Measurements from ENCODE around the gene LRMDA.

Gene LRMDA

DNA sequence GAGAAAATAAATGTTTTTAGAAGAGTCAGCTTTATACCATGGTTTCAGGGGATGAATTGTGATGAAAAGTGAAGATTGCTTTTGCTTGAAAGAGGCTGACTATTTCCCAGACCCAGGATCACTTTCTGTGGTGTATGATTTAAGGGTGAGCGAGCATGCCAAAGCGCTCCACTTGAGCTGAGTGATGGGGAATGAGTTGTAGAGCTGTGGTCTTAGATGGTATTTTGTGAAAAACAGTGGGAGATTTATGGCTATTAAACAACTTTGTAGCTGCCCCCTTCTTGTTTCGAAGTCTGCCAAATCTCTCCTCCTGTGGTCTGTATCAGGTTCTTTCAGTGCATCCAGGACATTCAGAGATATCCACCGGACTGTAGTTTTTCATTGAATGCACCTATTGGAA lies 888.2 kb downstream of the LRMDA start:
- H3K36me3 ChIP-seq (ENCODE audit: insufficient read depth), result no peaks in the 10 kb centered on the region
- no peaks in the 10 kb centered on the region for H4K20me1 ChIP-seq (ENCODE audit: insufficient read depth)
- H3K27me3 ChIP-seq (ENCODE audit: insufficient read depth, low read depth), result no peaks in the 10 kb centered on the region
- H3K9ac ChIP-seq, result no peak overlapping the region
- H2AFZ ChIP-seq (ENCODE audit: low read depth), result no peak overlapping the region
- TF ChIP-seq, protein P1, sequence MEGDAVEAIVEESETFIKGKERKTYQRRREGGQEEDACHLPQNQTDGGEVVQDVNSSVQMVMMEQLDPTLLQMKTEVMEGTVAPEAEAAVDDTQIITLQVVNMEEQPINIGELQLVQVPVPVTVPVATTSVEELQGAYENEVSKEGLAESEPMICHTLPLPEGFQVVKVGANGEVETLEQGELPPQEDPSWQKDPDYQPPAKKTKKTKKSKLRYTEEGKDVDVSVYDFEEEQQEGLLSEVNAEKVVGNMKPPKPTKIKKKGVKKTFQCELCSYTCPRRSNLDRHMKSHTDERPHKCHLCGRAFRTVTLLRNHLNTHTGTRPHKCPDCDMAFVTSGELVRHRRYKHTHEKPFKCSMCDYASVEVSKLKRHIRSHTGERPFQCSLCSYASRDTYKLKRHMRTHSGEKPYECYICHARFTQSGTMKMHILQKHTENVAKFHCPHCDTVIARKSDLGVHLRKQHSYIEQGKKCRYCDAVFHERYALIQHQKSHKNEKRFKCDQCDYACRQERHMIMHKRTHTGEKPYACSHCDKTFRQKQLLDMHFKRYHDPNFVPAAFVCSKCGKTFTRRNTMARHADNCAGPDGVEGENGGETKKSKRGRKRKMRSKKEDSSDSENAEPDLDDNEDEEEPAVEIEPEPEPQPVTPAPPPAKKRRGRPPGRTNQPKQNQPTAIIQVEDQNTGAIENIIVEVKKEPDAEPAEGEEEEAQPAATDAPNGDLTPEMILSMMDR (conservative IDR thresholded peaks at IDR 0.05; ENCODE audit: low read depth, low read length), result no peak
- no peaks in the 10 kb centered on the region for H3K79me2 ChIP-seq (ENCODE audit: insufficient read depth, low read depth)
- H3K27ac ChIP-seq, result no peak overlapping the region
- no peaks in the 10 kb centered on the region for H3K4me1 ChIP-seq (ENCODE audit: low read depth, poor library complexity, severe bottlenecking)
- no peak overlapping the region for H3K4me3 ChIP-seq (IDR thresholded peaks at IDR 0.05; ENCODE audit: insufficient read depth, low read depth, low read length)
- no peak overlapping the region for H3K4me2 ChIP-seq

DNA sequence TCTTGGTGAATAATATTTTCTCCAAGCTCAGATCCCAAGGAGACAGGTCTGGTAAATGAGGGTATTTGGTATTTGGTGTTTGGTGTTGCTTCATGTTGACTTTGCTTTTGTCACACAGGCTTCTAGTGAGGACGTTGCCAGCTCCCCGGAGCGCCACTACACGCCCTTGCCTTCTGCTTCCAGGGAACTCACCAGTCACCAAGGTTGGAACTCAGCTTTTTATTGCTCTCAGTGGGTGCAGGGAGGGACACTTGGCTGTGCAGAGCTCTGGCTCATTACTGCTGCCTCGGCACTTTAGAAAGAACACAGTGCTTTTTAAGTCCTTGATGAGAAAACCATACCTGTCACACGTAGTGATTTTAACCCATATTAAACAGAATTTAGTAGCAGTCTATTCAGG lies 892.9 kb downstream of the LRMDA start:
- H3K4me1 ChIP-seq (ENCODE audit: low read depth, poor library complexity, severe bottlenecking), result no peaks in the 10 kb centered on the region
- no peak overlapping the region for H3K27ac ChIP-seq
- no peaks in the 10 kb centered on the region for H3K27me3 ChIP-seq (ENCODE audit: insufficient read depth, low read depth)
- TF ChIP-seq, protein P1 (conservative IDR thresholded peaks at IDR 0.05; ENCODE audit: low read depth, low read length), result no peak
- no peak overlapping the region for H3K4me2 ChIP-seq
- no peaks in the 10 kb centered on the region for H3K79me2 ChIP-seq (ENCODE audit: insufficient read depth, low read depth)
- no peak overlapping the region for H3K4me3 ChIP-seq (IDR thresholded peaks at IDR 0.05; ENCODE audit: insufficient read depth, low read depth, low read length)
- H4K20me1 ChIP-seq (ENCODE audit: insufficient read depth), result no peaks in the 10 kb centered on the region
- H3K36me3 ChIP-seq (ENCODE audit: insufficient read depth), result no peaks in the 10 kb centered on the region
- no peak overlapping the region for H3K9ac ChIP-seq
- no peak overlapping the region for H2AFZ ChIP-seq (ENCODE audit: low read depth)

DNA sequence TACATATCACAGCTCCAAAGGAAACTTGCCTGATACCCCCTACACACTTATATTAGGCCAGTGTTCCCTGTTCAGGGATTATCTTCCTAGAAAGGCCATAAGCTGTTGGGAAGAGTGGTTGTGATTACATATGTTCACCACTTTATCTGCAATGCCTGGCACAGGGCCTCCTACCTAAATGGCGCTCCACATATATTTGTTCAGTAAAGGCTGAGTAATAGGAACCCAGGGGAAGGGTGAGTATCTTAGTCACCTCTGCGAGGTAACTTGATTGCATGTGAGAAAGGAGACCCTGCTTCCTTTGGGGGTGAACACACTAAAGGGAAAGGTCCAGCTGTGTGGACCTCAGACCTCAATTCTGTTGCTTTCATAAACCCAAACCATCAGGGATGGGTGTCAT lies 896.0 kb downstream of the LRMDA start:
- H3K36me3 ChIP-seq (ENCODE audit: insufficient read depth), result no peaks in the 10 kb centered on the region
- H3K79me2 ChIP-seq (ENCODE audit: insufficient read depth, low read depth), result no peaks in the 10 kb centered on the region
- no peak overlapping the region for H3K4me3 ChIP-seq (IDR thresholded peaks at IDR 0.05; ENCODE audit: insufficient read depth, low read depth, low read length)
- TF ChIP-seq, protein P1 (conservative IDR thresholded peaks at IDR 0.05; ENCODE audit: low read depth, low read length), result no peak
- no peak overlapping the region for H3K9ac ChIP-seq
- H3K4me1 ChIP-seq (ENCODE audit: low read depth, poor library complexity, severe bottlenecking), result no peaks in the 10 kb centered on the region
- no peak overlapping the region for H2AFZ ChIP-seq (ENCODE audit: low read depth)
- H3K27me3 ChIP-seq (ENCODE audit: insufficient read depth, low read depth), result no peaks in the 10 kb centered on the region
- H4K20me1 ChIP-seq (ENCODE audit: insufficient read depth), result no peaks in the 10 kb centered on the region
- no peak overlapping the region for H3K4me2 ChIP-seq
- no peak overlapping the region for H3K27ac ChIP-seq

DNA sequence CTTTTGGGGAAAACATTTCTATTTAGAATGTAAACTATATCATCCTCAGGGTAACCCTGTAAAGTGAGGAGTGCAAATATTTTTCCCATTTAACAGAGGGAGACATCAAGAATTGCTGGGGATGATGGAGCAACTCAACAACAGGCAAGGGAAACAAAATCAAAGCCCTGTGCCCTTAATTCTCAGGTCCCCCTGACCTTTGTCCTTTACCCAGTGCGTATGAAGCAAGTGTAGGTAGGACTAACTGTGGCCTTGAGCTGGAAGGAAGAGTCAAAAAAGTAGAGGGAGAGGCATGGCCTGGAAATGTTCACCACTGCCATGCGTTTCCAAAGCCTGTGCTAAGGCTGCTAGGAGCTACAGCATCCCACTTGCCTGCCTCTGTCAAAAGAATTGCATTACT lies 896.9 kb downstream of the LRMDA start:
- Histone ChIP-seq H3K27me3 (ENCODE audit: insufficient read depth, low read depth) (no peaks in the 10 kb centered on the region), H2AFZ (ENCODE audit: low read depth) (no peak overlapping the region), H4K20me1 (ENCODE audit: insufficient read depth) (no peaks in the 10 kb centered on the region), H3K36me3 (ENCODE audit: insufficient read depth) (no peaks in the 10 kb centered on the region), H3K9ac (no peak overlapping the region), H3K4me1 (ENCODE audit: low read depth, poor library complexity, severe bottlenecking) (no peaks in the 10 kb centered on the region), H3K4me3 (IDR thresholded peaks at IDR 0.05; ENCODE audit: insufficient read depth, low read depth, low read length) (no peak overlapping the region), H3K4me2 (no peak overlapping the region), H3K27ac (no peak overlapping the region), H3K79me2 (ENCODE audit: insufficient read depth, low read depth) (no peaks in the 10 kb centered on the region)
- TF ChIP-seq, protein P1 (conservative IDR thresholded peaks at IDR 0.05; ENCODE audit: low read depth, low read length), result no peak
